Fibroblast of skin of right quadriceps (primary cell): Measurements from ENCODE around the gene CCDC39.
"Not testable (repeated sequence)": the region's sequence is repeated elsewhere in the genome, so short reads cannot be mapped to it uniquely, and the experiment has no call there.

Source experiments
- DNase-seq: peaks from one replicate; pipeline ENCODE4 v3.0.0-alpha.2; 2013

CCDC39 gene

DNA sequence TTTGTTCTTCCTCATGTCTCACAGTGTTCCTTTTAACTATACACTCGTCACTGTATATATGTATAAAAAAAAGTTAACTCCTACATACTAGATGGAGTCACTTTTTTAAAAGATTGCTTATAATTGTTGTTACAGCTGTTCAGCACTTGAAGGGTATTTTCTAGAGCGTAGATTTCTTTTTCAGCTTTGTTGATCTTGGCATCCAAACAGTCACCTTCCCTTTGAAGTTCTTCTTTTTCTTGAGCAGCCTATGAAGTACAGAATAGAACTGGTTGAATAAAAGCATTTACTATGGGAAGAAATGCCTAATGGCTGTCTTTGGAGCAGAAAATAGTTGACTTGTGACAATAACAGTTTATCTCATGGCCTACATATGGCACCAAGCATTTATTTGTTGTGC lies 59.6 kb downstream of the CCDC39 start:
- no peak for DNase-seq

DNA sequence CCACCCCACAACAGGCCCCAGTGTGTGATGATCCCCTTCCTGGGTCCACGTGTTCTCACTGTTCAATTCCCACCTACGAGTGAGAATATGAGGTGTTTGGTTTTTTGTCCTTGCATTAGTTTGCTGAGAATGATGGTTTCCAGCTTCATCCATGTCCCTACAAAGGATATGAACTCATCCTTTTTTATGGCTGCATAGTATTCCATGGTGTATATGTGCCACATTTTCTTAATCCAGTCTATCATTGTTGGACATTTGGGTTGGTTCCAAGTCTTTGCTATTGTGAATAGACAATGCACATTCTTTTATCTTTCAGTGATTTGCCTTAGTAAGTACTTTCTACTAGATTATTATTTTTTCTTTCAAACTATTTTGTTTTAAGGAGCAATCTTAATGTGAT lies 60.7 kb downstream of the CCDC39 start:
- not testable (repeated sequence) for DNase-seq

DNA sequence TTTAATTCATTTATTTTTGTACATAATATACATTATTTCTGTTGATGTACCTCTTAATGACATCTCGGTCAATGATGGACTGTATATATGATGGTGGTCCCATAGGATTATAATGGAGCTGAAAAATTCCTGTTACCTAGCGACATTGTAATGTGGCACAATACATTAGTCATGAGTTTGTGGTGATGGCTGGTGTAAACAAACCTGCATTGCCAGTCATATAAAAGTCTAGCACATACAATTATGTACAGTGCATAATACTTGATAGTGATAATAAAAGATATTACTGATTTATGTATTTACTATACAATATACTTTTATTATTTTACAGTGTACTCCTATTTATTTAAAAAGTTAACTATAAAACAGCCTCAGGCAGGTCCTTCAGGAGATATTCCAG lies 62.2 kb downstream of the CCDC39 start:
- no peak for DNase-seq

DNA sequence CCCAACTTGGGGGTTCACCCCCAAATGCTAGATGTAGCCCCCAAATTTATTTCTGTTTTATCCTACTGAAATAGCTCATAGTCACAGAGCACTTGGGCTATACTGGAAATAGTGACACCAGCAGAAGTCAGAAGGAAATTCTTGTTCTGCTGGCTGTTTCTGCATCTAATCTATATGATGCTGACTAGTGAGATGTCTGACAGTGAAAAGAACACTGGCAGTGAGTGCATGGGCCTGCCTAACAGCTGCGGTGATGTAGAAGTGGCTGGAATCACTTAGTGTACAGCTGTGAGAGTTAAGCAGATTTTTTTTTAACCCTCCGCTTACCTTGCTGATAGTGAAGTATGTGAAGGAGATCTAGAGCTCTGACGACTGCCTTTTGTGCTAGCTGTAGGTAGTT lies 63.3 kb downstream of the CCDC39 start:
- DNase-seq = no peak

DNA sequence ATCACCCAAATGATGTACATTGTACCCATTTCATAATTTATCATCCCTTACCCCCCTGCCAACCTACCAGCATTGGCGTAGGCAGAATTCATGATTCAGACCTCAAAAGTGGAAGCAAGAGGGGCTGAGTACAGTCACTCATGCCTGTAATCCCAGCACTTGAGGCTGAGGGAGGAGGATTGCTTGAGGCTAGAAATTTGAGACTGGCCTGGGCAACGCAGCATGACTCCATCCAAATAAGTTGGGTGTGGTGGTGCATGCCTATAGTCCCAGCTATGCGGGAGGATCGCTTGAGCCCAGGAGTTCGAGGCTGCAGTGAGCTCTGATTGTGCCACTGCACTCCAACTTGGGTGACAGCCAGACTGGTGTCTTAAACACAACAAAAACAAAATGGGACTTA lies 66.9 kb downstream of the CCDC39 start:
- no peak for DNase-seq

DNA sequence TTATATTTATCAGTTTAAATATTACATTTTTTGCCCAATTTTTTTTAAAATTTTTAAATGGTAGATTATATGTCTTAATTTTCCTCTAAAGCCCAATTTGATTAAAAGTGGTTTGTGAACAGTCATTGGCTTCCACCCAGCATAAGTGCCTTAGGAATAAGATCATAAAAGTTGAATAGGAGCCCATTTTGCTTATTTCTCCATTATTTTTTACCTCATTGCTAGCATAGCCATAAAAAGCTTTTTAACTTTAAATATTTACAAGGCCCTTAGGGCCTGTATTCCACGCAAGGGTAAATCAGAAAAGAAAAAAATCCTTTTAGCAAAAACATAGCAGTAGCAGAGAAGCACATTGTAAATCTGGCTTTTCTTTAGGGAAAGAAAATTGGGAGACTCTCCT lies 68.3 kb downstream of the CCDC39 start:
- no peak for DNase-seq

DNA sequence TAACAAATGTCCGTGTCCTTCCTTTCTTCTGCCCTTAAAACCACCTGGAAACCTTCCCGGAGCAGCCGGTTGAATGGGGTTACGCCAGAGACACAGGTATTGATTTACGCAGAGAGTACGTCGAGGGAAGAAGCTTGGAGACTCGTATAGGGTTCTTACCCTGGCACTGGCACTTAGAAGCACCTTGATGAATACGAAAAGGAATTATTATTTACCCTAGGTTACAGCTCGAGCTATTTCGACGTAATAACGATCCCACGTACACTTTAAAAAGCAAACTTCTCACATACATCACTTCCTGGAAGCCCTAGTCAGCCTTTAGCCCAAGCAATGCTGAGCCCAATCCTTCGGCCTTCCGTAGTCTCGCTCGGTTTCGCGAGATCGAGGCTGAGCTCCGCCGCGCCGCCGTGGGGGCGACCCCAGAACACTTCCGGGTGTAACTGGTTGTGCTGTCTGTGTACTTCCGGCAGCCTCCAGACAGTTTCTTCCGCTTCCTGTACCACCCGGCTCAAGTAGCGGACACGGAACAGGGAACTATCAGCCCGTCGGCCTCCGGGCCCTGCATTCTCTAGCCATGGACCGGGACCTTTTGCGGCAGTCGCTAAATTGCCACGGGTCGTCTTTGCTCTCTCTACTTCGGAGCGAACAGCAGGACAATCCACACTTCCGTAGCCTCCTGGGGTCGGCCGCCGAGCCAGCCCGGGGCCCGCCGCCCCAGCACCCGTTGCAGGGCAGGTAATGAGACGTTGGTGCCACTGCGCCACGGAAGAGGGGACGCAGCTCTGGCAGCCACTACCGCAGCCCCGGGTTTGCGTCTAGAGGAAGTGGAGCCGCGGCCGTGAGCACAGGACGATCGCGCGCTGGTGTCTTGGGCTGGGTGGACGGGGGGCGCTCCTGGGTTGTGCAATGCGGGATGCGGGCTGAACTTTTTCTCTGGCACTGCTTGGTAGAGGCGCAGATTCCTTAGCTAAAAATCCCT lies 77.3 kb downstream of the CCDC39 start, which contains the start of gene TTC14:
Gene TTC14, plus strand, starts transcription at position 476 of the 979 bp plus-strand sequence. Its CDS starts 99 bp downstream, at position 575.
- DNase-seq = peak; percentile 95

DNA sequence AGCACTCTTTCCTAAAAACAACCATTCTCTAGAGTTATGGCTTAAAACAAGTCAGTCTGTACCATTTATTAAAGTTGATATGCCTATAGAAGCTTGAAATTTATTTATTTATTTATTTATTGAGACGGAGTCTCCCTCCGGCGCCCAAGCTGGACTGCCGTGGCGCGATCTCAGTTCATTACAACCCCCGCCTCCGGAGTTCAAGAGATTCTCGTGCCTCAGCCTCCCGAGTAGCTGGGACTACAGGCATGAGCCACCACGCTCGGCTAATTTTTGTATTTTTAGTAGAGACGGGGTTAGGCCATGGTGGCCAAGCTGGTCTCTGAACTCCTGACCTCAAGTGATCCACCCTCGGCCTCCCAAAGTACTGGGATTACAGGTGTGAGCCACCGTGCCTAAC lies 78.8 kb downstream of the CCDC39 start:
- DNase-seq = no peak

DNA sequence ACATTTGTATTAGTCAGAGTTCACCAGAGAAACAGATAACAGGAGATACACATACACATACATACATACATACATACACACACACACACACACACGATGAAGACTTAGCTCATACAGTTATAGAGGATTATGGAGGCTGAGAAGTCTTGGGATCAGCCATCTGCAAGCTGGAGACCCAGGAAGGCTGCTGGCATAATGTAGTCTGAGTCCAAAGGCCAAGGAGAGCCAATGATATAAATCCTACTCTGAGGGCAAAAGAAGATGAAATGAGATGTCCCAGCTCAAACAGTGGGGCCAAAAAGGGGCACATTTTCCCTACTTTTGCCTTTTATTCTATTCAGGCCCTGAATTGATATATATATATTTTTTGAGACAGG lies 83.7 kb downstream of the CCDC39 start:
- DNase-seq = no peak

DNA sequence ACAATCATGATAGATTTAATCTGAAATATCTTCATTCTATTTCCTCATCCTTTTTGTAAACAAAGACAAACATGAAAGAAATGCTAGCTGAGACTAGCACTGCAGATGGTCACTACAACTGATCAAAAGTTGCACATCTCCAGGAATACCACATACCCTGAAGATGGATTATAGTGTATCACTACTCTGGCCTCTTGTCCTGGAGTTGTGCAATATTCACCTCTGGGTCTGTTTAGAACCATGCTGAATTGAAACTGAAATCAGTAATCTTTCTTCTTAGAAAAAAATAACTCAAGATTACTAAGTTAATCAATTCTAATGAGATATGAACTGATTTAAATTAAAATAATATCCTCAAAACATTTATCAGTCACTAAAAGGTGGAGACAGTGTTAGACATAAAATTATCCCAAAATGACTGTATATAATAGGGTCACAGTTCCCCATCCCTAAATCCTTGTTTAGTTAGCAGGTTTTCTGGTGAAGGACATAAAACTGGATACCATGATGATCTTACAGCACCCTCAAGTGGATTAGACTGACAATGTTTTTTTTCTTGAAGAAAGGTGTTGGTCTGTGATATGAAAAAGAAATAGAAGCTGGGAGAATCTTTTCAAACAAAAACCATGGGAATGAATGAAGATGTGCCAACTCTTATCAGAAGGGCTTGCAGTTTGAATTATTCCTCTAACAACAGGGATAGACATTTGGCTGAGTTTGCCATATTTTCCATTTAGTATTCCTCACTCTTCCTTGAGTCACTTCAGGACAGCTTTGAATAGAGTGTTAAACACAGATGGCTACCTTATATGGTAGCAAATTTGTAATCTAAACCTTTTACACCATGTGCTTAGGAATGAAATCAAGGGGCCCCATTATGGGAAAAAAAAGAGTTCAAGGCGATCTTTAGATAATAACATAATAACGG lies 84.4 kb downstream of the CCDC39 start:
- peak; percentile 45 for DNase-seq

DNA sequence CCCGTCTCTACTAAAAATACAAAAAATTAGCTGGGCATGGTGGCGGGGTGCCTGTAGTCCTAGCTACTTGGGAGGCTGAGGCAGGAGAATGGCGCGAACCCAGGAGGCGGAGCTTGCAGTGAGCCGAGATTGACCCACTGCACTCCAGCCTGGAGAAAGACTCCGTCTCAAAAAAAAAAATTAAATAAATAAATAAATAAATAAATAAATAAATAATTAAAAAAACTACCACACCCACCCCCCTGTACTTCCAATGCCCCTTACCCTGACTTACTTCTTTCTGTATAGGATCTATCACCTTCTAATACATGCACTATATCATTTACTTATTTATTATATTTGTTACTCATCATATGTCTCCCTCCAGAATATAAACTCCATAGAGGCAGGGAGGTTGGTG lies 85.7 kb downstream of the CCDC39 start:
- not testable (repeated sequence) for DNase-seq

DNA sequence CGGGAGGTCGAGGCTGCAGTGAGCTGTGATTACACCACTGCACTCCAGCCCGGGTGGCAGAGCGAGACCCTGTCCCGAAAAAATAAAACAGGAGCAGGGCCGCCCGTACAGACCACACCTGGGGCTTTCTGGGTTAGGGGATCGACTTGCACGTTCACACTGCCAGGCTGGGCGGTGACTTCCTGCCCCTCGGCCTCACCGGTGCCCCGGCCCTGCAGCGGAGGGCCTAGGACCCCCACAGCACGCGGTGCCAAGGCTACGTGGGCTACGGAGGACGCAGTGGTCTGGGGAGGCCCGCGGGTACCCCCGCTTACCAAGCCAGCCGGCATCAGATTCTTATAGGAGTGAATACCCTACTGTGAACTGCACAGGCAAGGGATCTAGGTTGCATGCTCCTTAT lies 88.9 kb downstream of the CCDC39 start:
- DNase-seq = no peak

DNA sequence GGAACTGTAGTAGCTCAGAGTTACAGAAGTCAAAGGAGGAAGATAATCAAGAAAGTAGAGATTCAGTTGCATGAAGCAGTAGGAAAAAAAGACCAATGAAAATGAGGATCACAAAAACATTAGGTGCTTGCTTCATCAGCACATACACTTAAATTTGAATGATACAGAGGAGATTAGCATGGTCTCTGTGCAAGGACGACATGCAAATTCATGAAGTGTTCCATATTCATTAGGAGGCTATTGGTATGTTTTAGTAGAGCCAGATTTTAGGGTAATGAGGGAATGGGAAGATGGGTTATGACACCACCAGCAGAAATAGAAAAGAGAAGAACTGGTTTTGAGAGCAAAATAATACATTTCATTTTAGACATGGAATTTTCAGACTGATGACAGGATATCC lies 98.4 kb downstream of the CCDC39 start:
- no peak for DNase-seq

DNA sequence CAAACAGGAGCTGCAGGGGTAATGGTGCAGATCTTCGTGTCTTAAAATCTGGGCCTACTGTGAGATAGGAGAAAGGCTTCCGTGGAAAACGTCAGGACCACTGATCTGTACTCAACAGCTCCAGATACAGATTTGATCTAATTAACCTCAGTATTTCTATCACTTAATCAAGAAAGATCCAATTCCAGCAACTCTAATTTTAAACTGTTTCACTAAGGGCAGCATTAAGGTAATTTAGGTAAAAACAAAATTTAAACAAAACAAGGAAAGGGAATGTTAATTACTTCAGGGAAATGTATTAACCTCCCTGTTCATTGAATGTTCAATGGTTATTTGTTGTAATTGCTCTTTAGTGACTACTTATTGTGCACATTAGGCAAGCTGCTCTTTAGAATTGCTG lies 103.7 kb downstream of the CCDC39 start:
- DNase-seq = no peak

DNA sequence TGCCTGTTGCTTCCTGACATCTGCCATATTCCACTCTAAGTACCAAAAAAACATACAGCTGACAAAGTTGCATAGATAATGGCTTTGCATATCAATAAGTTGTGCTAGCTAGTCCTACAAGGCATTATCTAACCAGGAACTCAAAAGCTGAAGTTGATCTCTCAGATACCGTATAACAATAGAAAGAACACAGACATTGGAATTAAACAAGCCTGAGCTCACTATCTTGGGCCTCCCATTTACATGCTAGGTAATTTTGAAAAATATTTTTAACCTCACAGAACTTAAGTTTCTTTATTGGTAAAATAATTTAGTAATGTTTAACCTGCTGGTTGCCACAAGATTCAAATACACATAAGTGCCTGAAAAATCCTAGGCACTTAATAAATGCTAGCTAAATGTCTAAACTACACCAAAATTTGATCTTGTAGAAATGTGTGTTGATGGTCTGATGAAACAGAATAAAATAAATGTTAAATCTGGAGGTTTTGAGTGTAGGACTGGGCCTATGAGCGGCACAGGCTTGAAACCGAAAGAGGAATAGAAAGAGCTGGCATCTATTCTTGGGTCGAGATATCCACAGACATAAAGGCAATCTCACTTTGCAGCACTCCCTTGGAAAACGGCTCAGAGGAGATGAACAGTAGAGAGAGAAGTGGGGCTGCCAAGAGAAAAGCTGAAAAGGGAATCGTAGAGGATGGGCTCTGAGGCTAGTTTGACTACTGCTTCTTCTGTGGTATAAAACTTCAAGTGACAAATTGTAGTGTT lies 107.3 kb downstream of the CCDC39 start:
- DNase-seq = no peak

DNA sequence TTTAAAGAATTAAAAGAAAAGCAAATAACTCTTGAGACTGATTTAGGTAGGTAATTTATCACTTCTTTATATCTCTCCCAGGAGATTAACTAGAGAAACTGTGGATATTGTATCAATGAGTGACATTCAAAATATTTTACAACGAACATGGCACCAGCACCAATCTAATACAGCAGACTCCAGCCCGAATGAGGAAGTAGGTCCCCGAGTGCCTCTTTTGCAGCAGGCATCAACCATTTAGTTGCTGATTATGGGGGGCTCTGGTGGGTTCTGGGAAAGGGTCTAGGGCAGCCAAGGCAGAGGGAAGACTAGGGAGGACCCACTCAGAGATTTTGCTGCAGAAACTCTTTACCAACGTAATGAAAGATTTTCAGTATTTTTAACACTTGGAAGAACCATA lies 109.1 kb downstream of the CCDC39 start:
- DNase-seq = no peak

DNA sequence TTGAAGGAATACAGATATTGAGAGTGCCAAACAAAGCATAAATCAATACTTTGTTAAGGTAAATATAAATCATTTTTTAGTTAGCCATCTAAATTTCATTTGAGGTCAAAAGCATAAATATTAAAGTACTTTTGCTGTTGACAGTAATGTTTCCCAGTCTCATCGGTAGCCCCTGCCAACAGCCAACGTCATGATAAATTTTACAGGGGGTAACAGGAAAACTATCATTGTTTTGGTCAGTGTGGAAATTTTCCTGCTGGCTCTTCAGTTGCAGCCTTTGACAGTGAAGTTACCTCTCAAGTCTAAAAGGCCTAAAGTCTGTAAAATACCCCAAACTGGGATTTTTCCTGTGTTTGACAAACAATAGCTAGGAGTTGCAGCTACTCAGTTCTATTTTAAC lies 114.6 kb downstream of the CCDC39 start:
- no peak for DNase-seq
